HepG2 (cell line): ENCODE measurements around the gene ME2. TPM values are rescaled to one million over a fixed set of nuclear protein-coding genes. Genes with fewer than 3 reads are reported as not detected.

Source experiments
- ATAC-seq: fragments of 200-7000 bp; cut with Tn5 transposase; 3 replicates; pipeline ENCODE4 v1.9.1; 2020; ENCODE audit warnings: mild to moderate bottlenecking, moderate library complexity
- BruUV-seq: library from RNA; stranded (reverse); fragments of 400-500 nt; replicated peaks from 2 replicates; lab custom pipeline; 2021; lab: Mats Ljungman, UMichigan
- CTCF ChIA-PET: fragments of 300-600 bp; formaldehyde crosslinking; extraction: SDS; loops from one replicate; lab custom pipeline; 2021; ENCODE audit warnings: low total read pairs, inconsistent platforms, low intra/inter-chr PET ratio; lab: Yijun Ruan, JAX
- POLR2A ChIA-PET: fragments of 350-600 bp; sonication (Branson Sonifier 250); formaldehyde crosslinking; loops from one replicate; lab custom pipeline; 2020; ENCODE audit warnings: antibody characterized with exemption, inconsistent platforms; lab: Yijun Ruan, JAX
- DNase-seq: peaks from one replicate; pipeline ENCODE4 v3.0.0-alpha.2; 2015; ENCODE audit warnings: low spot score
- FAIRE-seq: peaks from 3 replicates; lab custom pipeline; 2011; peaks lifted over from hg19 to GRCh38; lab: Jason Lieb, UNC
- H2AFZ ChIP-seq: one replicate; pipeline ENCODE4 v1.6.1; 2011; ENCODE audit warnings: low read length, inconsistent platforms
- H3K27ac ChIP-seq: fragments of 300-600 bp; 3 replicates; pipeline ENCODE4 v1.8.0; 2011; ENCODE audit warnings: mixed run types, mild to moderate bottlenecking, mixed read lengths, low read length, inconsistent platforms; ENCODE audit not compliant: insufficient read depth; ENCODE audit errors: extremely low read length
- H3K27me3 ChIP-seq, 2 experiments: fragments of 200-600 bp in 1 of 2; 2 replicates in 1 of 2; 3 replicates in 1 of 2; pipeline versions ENCODE4 v1.6.0 to v1.8.0; 2011; ENCODE audit warnings: low read length in 2 of 2, mild to moderate bottlenecking in 2 of 2, moderate library complexity in 2 of 2, inconsistent platforms in 1 of 2; ENCODE audit not compliant: insufficient read depth in 2 of 2, control insufficient read depth in 1 of 2
- H3K36me3 ChIP-seq, 2 experiments: fragments of 200-600 bp in 1 of 2; replicated peaks in 1 of 2; 2 replicates in 1 of 2; 3 replicates in 1 of 2; pipeline versions ENCODE4 v1.5.1 to v1.8.0; 2011; ENCODE audit warnings: low read length in 2 of 2, inconsistent platforms in 1 of 2; ENCODE audit not compliant: insufficient read depth in 2 of 2, control insufficient read depth in 1 of 2
- H3K4me1 ChIP-seq: 2 replicates; pipeline ENCODE4 v1.5.1; 2012; ENCODE audit warnings: low read length, inconsistent platforms; ENCODE audit not compliant: insufficient read depth
- H3K4me2 ChIP-seq: 2 replicates; pipeline ENCODE4 v1.6.0; 2011; ENCODE audit warnings: low read depth, low read length, inconsistent platforms
- H3K4me3 ChIP-seq, 3 experiments: fragments of 200-600 bp in 1 of 3; sonication (generic), shearing (Covaris generic) in 1 of 3; replicated peaks in 1 of 3; 2 replicates each; pipeline ENCODE4 v1.5.1; 2011 to 2016; ENCODE audit warnings: low read length in 3 of 3, inconsistent platforms in 2 of 3, low read depth in 2 of 3, mild to moderate bottlenecking in 2 of 3, control low read depth in 1 of 3, mixed read lengths in 1 of 3; ENCODE audit not compliant: insufficient read depth in 1 of 3
- H3K79me2 ChIP-seq: one replicate; pipeline ENCODE4 v1.6.1; 2011; ENCODE audit warnings: low read length, inconsistent platforms; ENCODE audit not compliant: insufficient read depth
- H3K9ac ChIP-seq: 2 replicates; pipeline ENCODE4 v1.6.0; 2011; ENCODE audit warnings: mild to moderate bottlenecking, low read depth, low read length, inconsistent platforms; ENCODE audit not compliant: insufficient read depth
- H3K9me3 ChIP-seq: 2 replicates; pipeline ENCODE4 v1.5.1; 2012; ENCODE audit warnings: mild to moderate bottlenecking, low read length
- H4K20me1 ChIP-seq: 2 replicates; pipeline ENCODE4 v1.6.0; 2011; ENCODE audit warnings: inconsistent platforms, mild to moderate bottlenecking, low read length, moderate library complexity; ENCODE audit not compliant: insufficient read depth
- AGO1 ChIP-seq: fragments of 200-400 bp; formaldehyde crosslinking; IDR thresholded peaks from 2 replicates; pipeline ENCODE4 v1.6.1; 2017; ENCODE audit warnings: mild to moderate bottlenecking, low read depth, low read length, moderate library complexity; ENCODE audit not compliant: poor library complexity, severe bottlenecking
- DNMT1 ChIP-seq: sonication (generic); formaldehyde crosslinking; IDR thresholded peaks from 2 replicates; pipeline ENCODE4 v1.5.1; 2020; ENCODE audit warnings: mild to moderate bottlenecking, missing genetic modification reagents
- FOXK1 ChIP-seq: sonication (generic); formaldehyde crosslinking; IDR thresholded peaks from 2 replicates; pipeline ENCODE4 v1.4.0; 2020; ENCODE audit warnings: low read depth, missing genetic modification reagents, borderline replicate concordance
- PAWR ChIP-seq: sonication (generic); formaldehyde crosslinking; IDR thresholded peaks from 2 replicates; pipeline ENCODE4 v1.4.0; 2020; ENCODE audit warnings: missing genetic modification reagents, mild to moderate bottlenecking, borderline replicate concordance
- SOX13 ChIP-seq, 3 experiments: fragments of 450-650 bp in 1 of 3; sonication (generic) in 1 of 3; formaldehyde crosslinking in 1 of 3; IDR thresholded peaks in 2 of 3; conservative IDR thresholded peaks in 1 of 3; 2 replicates each; pipeline versions ENCODE4 v1.5.0 to v1.6.1; 2016 to 2020; ENCODE audit warnings: antibody characterized with exemption in 1 of 3, mild to moderate bottlenecking in 1 of 3, missing compliant biosample characterization in 1 of 3, missing genetic modification reagents in 1 of 3, moderate library complexity in 1 of 3
- TGIF2 ChIP-seq: IDR thresholded peaks from 2 replicates; pipeline ENCODE4 v1.6.1; 2016; ENCODE audit warnings: control low read depth, missing compliant biosample characterization
- ZKSCAN5 ChIP-seq: sonication (generic); formaldehyde crosslinking; IDR thresholded peaks from 2 replicates; pipeline ENCODE4 v1.5.1; 2020; ENCODE audit warnings: mild to moderate bottlenecking, missing genetic modification reagents
- ZNF160 ChIP-seq: sonication (generic); formaldehyde crosslinking; IDR thresholded peaks from 2 replicates; pipeline ENCODE4 v1.8.0; 2022; ENCODE audit warnings: mild to moderate bottlenecking, inconsistent platforms, missing genetic modification reagents
- ZNF512 ChIP-seq: sonication (generic); formaldehyde crosslinking; IDR thresholded peaks from 2 replicates; pipeline ENCODE4 v1.4.0; 2020; ENCODE audit warnings: mild to moderate bottlenecking, missing genetic modification reagents
- ZNF772 ChIP-seq: sonication (generic); formaldehyde crosslinking; IDR thresholded peaks from 2 replicates; pipeline ENCODE4 v1.5.0; 2020; ENCODE audit warnings: mild to moderate bottlenecking, missing genetic modification reagents
- WGBS: methylation state at CpG from one replicate; pipeline ENCODE4 v1.1.6; 2017; ENCODE audit warnings: low lambda C conversion rate; 5-methylcytosine and 5-hydroxymethylcytosine counted together
- in situ Hi-C: cut with HindIII; loops from 2 replicates; pipeline ENCODE4 v1.10.0; 2017; ENCODE audit warnings: low pct_unique_long_range_greater_than_20kb; ENCODE audit not compliant: extremely low pct_ligation_motif_present
- intact Hi-C: fragments of 100-400 bp; cut with micrococcal nuclease; formaldehyde crosslinking; loops from one replicate; pipeline ENCODE4 v1.10.0; 2022; ENCODE audit not compliant: unreplicated experiment
- polyA plus RNA-seq, 8 experiments: library from polyadenylated mRNA; depleted of rRNA in 3 of 8; stranded (reverse) in 7 of 8; unstranded in 1 of 8; fragments of >200 nt; fragmentation: Illumina TruSeq in 4 of 8; extraction: Trizol in 4 of 8; gene quantifications; 2 replicates each; pipeline versions ENCODE4 v1.2.1 to v1.2.3, GENCODE V29; 2011 to 2016; ENCODE audit warnings: low read depth in 4 of 8, missing spikeins in 1 of 8, mixed read lengths in 1 of 8; ENCODE audit not compliant: insufficient read depth in 1 of 8
- total RNA-seq, 5 experiments: library from RNA; depleted of rRNA; stranded (reverse); fragments of >200 nt; fragmentation: Illumina TruSeq; extraction: Trizol; gene quantifications; 2 replicates each; pipeline ENCODE4 v1.2.3, GENCODE V29; 2016; ENCODE audit warnings: low read depth in 1 of 5
- TF ChIP-seq, protein P1 (sequence below): sonication (generic); formaldehyde crosslinking; IDR thresholded peaks from 2 replicates; pipeline ENCODE4 v1.4.0; 2020; ENCODE audit warnings: missing genetic modification reagents

ME2 gene
- total and polyA plus RNA-seq, 2 of the 13 experiments (the other 11 are each of a cell fraction or from before 2014, with no cell fraction given) = 17.3 to 20.6 TPM

DNA sequence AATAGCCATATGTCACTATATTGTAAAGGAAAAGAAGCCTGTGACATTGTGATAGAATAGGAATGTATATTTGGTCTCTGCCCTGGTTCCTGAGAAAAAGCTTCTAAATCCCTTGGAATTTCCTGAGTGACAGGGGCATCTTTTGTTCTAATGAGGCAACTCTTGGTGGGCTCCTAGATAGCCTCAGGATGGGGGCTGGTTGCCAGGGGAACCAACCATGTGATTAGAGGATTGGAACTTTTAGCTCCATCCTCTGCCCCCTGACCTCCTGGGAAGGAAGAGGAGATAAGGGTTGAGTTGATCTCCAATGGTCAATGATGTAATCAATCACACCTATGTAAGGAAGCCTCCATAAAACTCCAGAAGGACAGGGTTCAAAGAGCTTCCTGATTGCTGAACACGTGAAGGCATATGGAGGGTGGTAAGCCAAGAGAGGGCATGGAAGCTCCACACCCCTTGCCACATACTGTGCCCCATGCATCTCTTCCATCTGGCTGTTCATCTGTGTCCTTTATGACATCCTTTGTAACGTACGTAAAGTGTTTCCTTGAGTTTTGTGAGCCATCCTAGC is 2.9 kb upstream of the ME2 start:
- BruUV-seq = no TSS peak
- H3K9me3 ChIP-seq = no peaks in the 10 kb centered on the region
- in situ Hi-C loops = no loop called here
- no peak overlapping the region for H2AFZ ChIP-seq
- no peaks in the 10 kb centered on the region for H3K36me3 ChIP-seq
- ATAC-seq (no peak), FAIRE-seq (no peak), DNase-seq (no peak)
- intact Hi-C loops = loop anchor here (5.0 to 10.0 kb wide), 2 partner anchors 159 to 176 kb away; partner anchors contain the start of gene SMAD4
- ChIA-PET CTCF (no interaction called here), POLR2A (no interaction called here)
- H3K4me1 ChIP-seq = peaks cover 18% of the 10 kb centered on the region
- no peaks in the 10 kb centered on the region for H3K27me3 ChIP-seq
- H3K27ac ChIP-seq = no peak overlapping the region
- 43% methylated on average over 3 of the region's 3 CpGs for WGBS
- TF ChIP-seq ZNF772 (CRISPR knock-in tag) (no peak), FOXK1 (CRISPR knock-in tag) (no peak), PAWR (CRISPR knock-in tag) (no peak), DNMT1 (no peak), AGO1 (no peak), ZKSCAN5 (CRISPR knock-in tag) (no peak), TGIF2 (CRISPR knock-in tag) (no peak), ZNF512 (CRISPR knock-in tag) (no peak), SOX13 (IDR thresholded peaks at IDR 0.05) (no peak), SOX13 (CRISPR knock-in tag; conservative IDR thresholded peaks at IDR 0.05 in 1 of 2, IDR thresholded peaks at IDR 0.05 in 1 of 2) (no peak), ZNF160 (CRISPR knock-in tag) (no peak)
- TF ChIP-seq, protein P1, sequence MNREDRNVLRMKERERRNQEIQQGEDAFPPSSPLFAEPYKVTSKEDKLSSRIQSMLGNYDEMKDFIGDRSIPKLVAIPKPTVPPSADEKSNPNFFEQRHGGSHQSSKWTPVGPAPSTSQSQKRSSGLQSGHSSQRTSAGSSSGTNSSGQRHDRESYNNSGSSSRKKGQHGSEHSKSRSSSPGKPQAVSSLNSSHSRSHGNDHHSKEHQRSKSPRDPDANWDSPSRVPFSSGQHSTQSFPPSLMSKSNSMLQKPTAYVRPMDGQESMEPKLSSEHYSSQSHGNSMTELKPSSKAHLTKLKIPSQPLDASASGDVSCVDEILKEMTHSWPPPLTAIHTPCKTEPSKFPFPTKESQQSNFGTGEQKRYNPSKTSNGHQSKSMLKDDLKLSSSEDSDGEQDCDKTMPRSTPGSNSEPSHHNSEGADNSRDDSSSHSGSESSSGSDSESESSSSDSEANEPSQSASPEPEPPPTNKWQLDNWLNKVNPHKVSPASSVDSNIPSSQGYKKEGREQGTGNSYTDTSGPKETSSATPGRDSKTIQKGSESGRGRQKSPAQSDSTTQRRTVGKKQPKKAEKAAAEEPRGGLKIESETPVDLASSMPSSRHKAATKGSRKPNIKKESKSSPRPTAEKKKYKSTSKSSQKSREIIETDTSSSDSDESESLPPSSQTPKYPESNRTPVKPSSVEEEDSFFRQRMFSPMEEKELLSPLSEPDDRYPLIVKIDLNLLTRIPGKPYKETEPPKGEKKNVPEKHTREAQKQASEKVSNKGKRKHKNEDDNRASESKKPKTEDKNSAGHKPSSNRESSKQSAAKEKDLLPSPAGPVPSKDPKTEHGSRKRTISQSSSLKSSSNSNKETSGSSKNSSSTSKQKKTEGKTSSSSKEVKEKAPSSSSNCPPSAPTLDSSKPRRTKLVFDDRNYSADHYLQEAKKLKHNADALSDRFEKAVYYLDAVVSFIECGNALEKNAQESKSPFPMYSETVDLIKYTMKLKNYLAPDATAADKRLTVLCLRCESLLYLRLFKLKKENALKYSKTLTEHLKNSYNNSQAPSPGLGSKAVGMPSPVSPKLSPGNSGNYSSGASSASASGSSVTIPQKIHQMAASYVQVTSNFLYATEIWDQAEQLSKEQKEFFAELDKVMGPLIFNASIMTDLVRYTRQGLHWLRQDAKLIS = no peak
- no peak overlapping the region for H3K9ac ChIP-seq
- no peaks in the 10 kb centered on the region for H4K20me1 ChIP-seq
- no peak overlapping the region for H3K4me2 ChIP-seq
- no peak overlapping the region for H3K4me3 ChIP-seq
- H3K79me2 ChIP-seq = peaks cover 16% of the 10 kb centered on the region
